ENCODE results near the gene MFNG. TPM values are rescaled to one million over a fixed set of nuclear protein-coding genes. Genes with fewer than 3 reads are reported as not detected.

The MFNG gene
- total RNA-seq, 1 experiment from 2014 or later: 3.3 TPM

DNA sequence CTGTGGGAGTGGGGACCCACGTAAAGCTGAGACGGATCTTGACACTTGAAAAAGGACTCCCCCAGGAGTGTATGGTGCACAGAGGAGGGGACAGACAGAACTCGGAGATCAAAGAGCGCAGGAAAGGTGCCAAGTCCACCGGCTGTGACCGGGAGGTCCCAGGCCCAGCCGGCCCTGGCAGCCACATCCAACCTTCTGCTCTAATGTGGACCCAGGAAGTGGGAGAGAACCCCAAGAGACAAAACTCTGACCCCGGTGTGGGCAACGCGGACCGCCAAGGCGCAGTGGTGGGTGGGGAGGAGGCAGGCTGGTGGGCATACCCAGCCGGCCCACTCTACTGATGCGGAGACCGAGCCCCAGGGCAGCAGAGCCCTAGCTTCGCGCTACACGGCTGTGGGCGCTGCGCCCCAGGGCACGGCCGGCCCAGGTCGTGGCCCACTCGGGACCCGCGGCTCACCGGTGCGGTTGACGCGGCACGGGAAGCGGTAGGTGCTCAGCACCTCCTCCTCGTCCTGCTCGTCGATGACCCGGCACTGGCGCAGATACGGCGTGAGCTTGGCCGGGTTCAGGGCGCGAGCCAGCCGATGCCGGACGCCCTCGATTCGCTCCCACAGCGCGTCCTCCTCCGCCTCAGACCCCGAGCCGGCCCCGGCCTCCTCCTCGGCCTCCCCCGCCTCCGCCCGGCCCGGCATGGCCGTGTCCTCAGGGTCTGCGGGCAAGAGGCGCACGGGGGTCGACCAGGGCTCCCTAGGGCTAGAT lies 32.5 kb upstream of the MFNG start:
- peak overlapping the region; percentile 56 for H3K4me2 ChIP-seq (ENCODE audit: insufficient read depth, insufficient read length, low read length)
- no peak overlapping the region for H2BK20ac ChIP-seq (ENCODE audit: low read depth, low read length, poor library complexity, severe bottlenecking)
- Mint-ChIP-seq H3K36me3 (ENCODE audit: insufficient read depth in 1 of 3, low read depth in 3 of 3) (peaks cover 0 to 20% (median 9%) of the 10 kb centered on the region in 3 experiments; a peak in 4 of 7 replicates), H3K9me3 (peaks cover 0 to 4% of the 10 kb centered on the region in 2 experiments; a peak in 2 of 5 replicates), H3K27ac (no peak overlapping the region), H3K27me3 (ENCODE audit: low read depth) (peaks cover 43% of the 10 kb centered on the region), H3K4me1 (peaks cover 10 to 16% of the 10 kb centered on the region in 2 experiments), H3K4me3 (peak overlapping the region; percentile 65 to 82)
- H2AFZ ChIP-seq (ENCODE audit: low read length): no peak overlapping the region
- no peak overlapping the region for H4K91ac ChIP-seq (ENCODE audit: insufficient read length, low read depth, low read length)
- no peak overlapping the region for H3K9ac ChIP-seq (ENCODE audit: extremely low read depth, insufficient read length, low read length)
- no peak overlapping the region for H3K56ac ChIP-seq (ENCODE audit: insufficient read length, low read depth, low read length)
- no peaks in the 10 kb centered on the region; the same call in 1 of the 2 replicates for H3K4me1 ChIP-seq (ENCODE audit: insufficient read depth, low read length)
- H2BK15ac ChIP-seq (ENCODE audit: low read depth, low read length): no peak overlapping the region
- no peak overlapping the region for H4K5ac ChIP-seq (ENCODE audit: insufficient read length, low read depth, low read length)
- TF ChIP-seq, protein P1, sequence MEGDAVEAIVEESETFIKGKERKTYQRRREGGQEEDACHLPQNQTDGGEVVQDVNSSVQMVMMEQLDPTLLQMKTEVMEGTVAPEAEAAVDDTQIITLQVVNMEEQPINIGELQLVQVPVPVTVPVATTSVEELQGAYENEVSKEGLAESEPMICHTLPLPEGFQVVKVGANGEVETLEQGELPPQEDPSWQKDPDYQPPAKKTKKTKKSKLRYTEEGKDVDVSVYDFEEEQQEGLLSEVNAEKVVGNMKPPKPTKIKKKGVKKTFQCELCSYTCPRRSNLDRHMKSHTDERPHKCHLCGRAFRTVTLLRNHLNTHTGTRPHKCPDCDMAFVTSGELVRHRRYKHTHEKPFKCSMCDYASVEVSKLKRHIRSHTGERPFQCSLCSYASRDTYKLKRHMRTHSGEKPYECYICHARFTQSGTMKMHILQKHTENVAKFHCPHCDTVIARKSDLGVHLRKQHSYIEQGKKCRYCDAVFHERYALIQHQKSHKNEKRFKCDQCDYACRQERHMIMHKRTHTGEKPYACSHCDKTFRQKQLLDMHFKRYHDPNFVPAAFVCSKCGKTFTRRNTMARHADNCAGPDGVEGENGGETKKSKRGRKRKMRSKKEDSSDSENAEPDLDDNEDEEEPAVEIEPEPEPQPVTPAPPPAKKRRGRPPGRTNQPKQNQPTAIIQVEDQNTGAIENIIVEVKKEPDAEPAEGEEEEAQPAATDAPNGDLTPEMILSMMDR (conservative IDR thresholded peaks at IDR 0.05): no peak
- no CpG with 5 or more reads among the region's 63 CpGs for WGBS (ENCODE audit: extremely low coverage, insufficient read length, low lambda C conversion rate)
- no peak overlapping the region for H3K4ac ChIP-seq (ENCODE audit: low read depth, low read length)
- peaks cover 4% of the 10 kb centered on the region for H3K23me2 ChIP-seq (ENCODE audit: insufficient read length, low read depth, low read length, poor library complexity, severe bottlenecking)
- no peak overlapping the region for H3T11ph ChIP-seq (ENCODE audit: low read length)
- no peak overlapping the region for H3K18ac ChIP-seq (ENCODE audit: insufficient read length, low read depth, low read length)
- no peak overlapping the region for H4K8ac ChIP-seq (replicated peaks; ENCODE audit: insufficient read length, low read depth, low read length)
- H3K79me2 ChIP-seq (ENCODE audit: insufficient read depth, low read length): no peaks in the 10 kb centered on the region
- H3K9me3 ChIP-seq (ENCODE audit: control insufficient read depth, low read depth, low read length): no peaks in the 10 kb centered on the region
- H3K27me3 ChIP-seq (ENCODE audit: insufficient read depth, low read length): no peaks in the 10 kb centered on the region; the same call in 1 of the 2 replicates
- peak overlapping the region; percentile 42; the same call in 1 of the 2 replicates for H3K14ac ChIP-seq (ENCODE audit: insufficient read depth, low read length)
- no peak overlapping the region for H2BK12ac ChIP-seq (ENCODE audit: insufficient read length, low read depth, low read length)
- no peak for DNase-seq
- no peaks in the 10 kb centered on the region for H4K20me1 ChIP-seq (ENCODE audit: control insufficient read depth, insufficient read depth, insufficient read length)
- no peaks in the 10 kb centered on the region for H3K79me1 ChIP-seq (ENCODE audit: insufficient read depth, low read depth, low read length, poor library complexity, severe bottlenecking)
- no peak overlapping the region for H3K23ac ChIP-seq (ENCODE audit: insufficient read length, low read depth, low read length)
- H3K27ac ChIP-seq (ENCODE audit: insufficient read length, low read depth, low read length): no peak overlapping the region
- H2AK5ac ChIP-seq (ENCODE audit: insufficient read length, low read length): no peak overlapping the region
- no peak overlapping the region for H2BK120ac ChIP-seq (ENCODE audit: low read depth, low read length, poor library complexity, severe bottlenecking)
- no peak overlapping the region for H2BK5ac ChIP-seq (ENCODE audit: insufficient read length, low read length)

All from H9 (cell line).